ENCODE measurements around the gene VIT. TPM values are rescaled to one million over a fixed set of nuclear protein-coding genes. Genes with fewer than 3 reads are reported as not detected.
A peak's percentile ranks its signal among the peaks of the same experiment; 100 is the strongest.

Gene VIT
- total RNA-seq = 1 to 10 TPM; 1.2 to 5.0 (median 3.8) TPM

GRCh38 chr2:36696533-36696932 is at the start of gene VIT:
Gene VIT, plus strand, starts transcription at chr2:36696707. Its CDS starts 19,664 bp downstream, at chr2:36716371.
- no peaks in the 10 kb centered on the region for H3K27me3 ChIP-seq
- H3K36me3 ChIP-seq = no peaks in the 10 kb centered on the region
- no peaks in the 10 kb centered on the region for H3K4me1 ChIP-seq
- no peak within 1 kb of the TSS for H3K27ac ChIP-seq
- TF ChIP-seq CTCF (IDR thresholded peaks at IDR 0.05) (no peak), POLR2A (IDR thresholded peaks at IDR 0.05) (no peak)
- no peak for DNase-seq
- no peaks in the 10 kb centered on the region for H3K9me3 ChIP-seq
- no peak within 1 kb of the TSS for H3K4me3 ChIP-seq

- peak overlapping the region in 1 of 4 donors; percentile 41 for H3K27ac ChIP-seq
- peak in 2 of 3 donors; percentile 61 to 78 for DNase-seq
Observed at GRCh38 chr2:36650031-36650829, 46.3 kb upstream of the VIT start.

GRCh38 chr2:36653155-36653554 is 43.4 kb upstream of the VIT start:
- TF ChIP-seq POLR2A (IDR thresholded peaks at IDR 0.05) (no peak), CTCF (IDR thresholded peaks at IDR 0.05) (no peak)
- H3K36me3 ChIP-seq = no peaks in the 10 kb centered on the region
- DNase-seq = no peak
- H3K27me3 ChIP-seq = no peaks in the 10 kb centered on the region
- no peak overlapping the region for H3K4me3 ChIP-seq
- H3K27ac ChIP-seq = no peak overlapping the region
- no peaks in the 10 kb centered on the region for H3K9me3 ChIP-seq
- H3K4me1 ChIP-seq = no peaks in the 10 kb centered on the region

More at GRCh38 chr2:36650031-36650829, 46.3 kb upstream of the VIT start:
- H3K4me3 ChIP-seq = no peak overlapping the region
- H3K36me3 ChIP-seq = no peaks in the 10 kb centered on the region
- no peaks in the 10 kb centered on the region for H3K4me1 ChIP-seq
- TF ChIP-seq POLR2A (IDR thresholded peaks at IDR 0.05) (peak in 1 of 2 donors; percentile 11), CTCF (IDR thresholded peaks at IDR 0.05) (no peak)
- H3K9me3 ChIP-seq = no peaks in the 10 kb centered on the region
- no peaks in the 10 kb centered on the region for H3K27me3 ChIP-seq

GRCh38 chr2:36653967-36654694 is 42.4 kb upstream of the VIT start:
- Histone ChIP-seq H3K4me1 (no peaks in the 10 kb centered on the region), H3K27ac (no peak overlapping the region), H3K9me3 (no peaks in the 10 kb centered on the region), H3K4me3 (no peak overlapping the region), H3K36me3 (no peaks in the 10 kb centered on the region), H3K27me3 (no peaks in the 10 kb centered on the region)
- no peak for TF ChIP-seq POLR2A (IDR thresholded peaks at IDR 0.05)
- TF ChIP-seq CTCF (IDR thresholded peaks at IDR 0.05) = no peak
- DNase-seq = no peak

- Histone ChIP-seq H3K4me1 (no peaks in the 10 kb centered on the region), H3K36me3 (no peaks in the 10 kb centered on the region), H3K9me3 (no peaks in the 10 kb centered on the region), H3K27ac (no peak overlapping the region), H3K4me3 (no peak overlapping the region), H3K27me3 (no peaks in the 10 kb centered on the region)
- TF ChIP-seq POLR2A (IDR thresholded peaks at IDR 0.05) = no peak
- TF ChIP-seq CTCF (IDR thresholded peaks at IDR 0.05) = no peak
- no peak for DNase-seq
Observed at GRCh38 chr2:36655453-36655852, 41.1 kb upstream of the VIT start.

Data from Peyer's patch (tissue), 4 donors.